GM19438 (cell line): ENCODE measurements around the gene FMNL1.
"Not testable (repeated sequence)": the region's sequence is repeated elsewhere in the genome, so short reads cannot be mapped to it uniquely, and the experiment has no call there.

Experiments
- ATAC-seq: cut with Tn5 transposase; IDR thresholded peaks from one replicate; pipeline ENCODE4 v1.9.1; 2021; ENCODE audit warnings: low read depth; ENCODE audit not compliant: unreplicated experiment

The FMNL1 gene, protein sequence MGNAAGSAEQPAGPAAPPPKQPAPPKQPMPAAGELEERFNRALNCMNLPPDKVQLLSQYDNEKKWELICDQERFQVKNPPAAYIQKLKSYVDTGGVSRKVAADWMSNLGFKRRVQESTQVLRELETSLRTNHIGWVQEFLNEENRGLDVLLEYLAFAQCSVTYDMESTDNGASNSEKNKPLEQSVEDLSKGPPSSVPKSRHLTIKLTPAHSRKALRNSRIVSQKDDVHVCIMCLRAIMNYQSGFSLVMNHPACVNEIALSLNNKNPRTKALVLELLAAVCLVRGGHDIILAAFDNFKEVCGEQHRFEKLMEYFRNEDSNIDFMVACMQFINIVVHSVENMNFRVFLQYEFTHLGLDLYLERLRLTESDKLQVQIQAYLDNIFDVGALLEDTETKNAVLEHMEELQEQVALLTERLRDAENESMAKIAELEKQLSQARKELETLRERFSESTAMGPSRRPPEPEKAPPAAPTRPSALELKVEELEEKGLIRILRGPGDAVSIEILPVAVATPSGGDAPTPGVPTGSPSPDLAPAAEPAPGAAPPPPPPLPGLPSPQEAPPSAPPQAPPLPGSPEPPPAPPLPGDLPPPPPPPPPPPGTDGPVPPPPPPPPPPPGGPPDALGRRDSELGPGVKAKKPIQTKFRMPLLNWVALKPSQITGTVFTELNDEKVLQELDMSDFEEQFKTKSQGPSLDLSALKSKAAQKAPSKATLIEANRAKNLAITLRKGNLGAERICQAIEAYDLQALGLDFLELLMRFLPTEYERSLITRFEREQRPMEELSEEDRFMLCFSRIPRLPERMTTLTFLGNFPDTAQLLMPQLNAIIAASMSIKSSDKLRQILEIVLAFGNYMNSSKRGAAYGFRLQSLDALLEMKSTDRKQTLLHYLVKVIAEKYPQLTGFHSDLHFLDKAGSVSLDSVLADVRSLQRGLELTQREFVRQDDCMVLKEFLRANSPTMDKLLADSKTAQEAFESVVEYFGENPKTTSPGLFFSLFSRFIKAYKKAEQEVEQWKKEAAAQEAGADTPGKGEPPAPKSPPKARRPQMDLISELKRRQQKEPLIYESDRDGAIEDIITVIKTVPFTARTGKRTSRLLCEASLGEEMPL

DNA sequence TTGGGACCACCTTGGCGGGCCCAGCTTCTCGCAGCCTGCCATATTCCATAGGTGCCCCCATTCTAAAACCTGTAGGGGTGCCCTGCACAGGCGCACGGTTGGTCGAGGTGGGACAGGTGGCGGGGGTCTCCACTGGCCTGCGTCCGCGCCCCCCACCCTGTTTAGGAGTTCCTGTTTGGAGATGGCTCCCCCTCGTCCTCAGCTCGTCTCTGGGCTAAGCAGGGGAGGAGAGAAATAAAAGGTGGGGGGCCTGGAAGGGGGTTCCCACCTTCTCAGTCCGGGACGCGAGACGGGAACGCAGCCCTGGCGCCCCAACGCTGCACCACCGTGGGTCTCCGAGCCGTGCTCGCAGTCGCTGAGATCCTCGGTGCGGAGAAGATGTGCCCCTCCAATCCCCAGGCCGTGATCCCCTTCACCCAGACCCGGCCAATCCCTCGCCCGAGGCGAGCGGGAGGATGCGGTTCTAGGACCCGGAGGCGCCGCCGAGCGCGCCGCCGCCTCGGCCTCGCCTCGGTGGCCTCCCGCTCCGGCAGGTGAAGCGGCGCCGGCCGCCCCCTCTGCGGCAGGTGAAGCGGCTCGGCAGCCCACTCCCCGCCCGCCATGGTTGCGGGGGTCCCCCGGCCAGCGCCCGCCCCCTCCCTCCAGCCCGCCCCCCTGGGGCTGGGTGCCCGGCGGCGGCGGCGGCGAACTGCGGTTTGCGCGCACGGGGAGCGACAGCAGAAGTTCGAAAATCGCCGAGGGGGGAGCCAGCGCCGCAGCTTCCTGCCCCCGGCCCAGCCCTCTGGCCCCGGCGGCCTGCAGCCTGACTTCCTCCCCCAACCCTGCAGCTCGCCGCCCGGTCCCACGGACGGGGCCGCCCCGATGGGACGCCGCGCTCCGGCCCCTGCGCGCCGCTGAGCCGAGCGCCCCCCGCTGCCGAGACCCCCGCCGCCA lies at the start of gene FMNL1:
Gene FMNL1, plus strand, starts transcription at position 805 of the 933 bp plus-strand sequence. CDS start 240 bp downstream, outside the sequence.
- no peak for ATAC-seq

DNA sequence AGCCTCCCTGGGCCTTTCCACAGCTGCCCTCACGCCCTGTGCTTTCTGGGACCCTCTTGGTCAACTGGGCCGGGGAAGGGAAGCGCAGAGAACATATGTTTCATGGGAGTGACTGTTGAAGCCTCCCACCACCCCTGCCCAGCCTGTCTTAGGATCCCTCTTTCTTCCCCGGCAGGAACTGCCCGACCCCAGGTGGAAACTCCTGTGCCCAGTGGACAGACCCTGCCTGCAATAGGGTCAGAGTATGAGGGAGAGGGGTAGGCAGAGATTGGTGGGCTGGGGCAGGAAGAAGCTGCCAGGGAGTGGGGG lies 49.5 kb upstream of the FMNL1 start:
- ATAC-seq, result no peak

- ATAC-seq, result no peak
Measured at GRCh38 chr17:45172541-45173286, 49.0 kb upstream of the FMNL1 start.

- ATAC-seq, result no peak
Measured at GRCh38 chr17:45175759-45176115, 45.9 kb upstream of the FMNL1 start.

- ATAC-seq, result no peak
Measured at GRCh38 chr17:45177563-45177962, 44.1 kb upstream of the FMNL1 start.

DNA sequence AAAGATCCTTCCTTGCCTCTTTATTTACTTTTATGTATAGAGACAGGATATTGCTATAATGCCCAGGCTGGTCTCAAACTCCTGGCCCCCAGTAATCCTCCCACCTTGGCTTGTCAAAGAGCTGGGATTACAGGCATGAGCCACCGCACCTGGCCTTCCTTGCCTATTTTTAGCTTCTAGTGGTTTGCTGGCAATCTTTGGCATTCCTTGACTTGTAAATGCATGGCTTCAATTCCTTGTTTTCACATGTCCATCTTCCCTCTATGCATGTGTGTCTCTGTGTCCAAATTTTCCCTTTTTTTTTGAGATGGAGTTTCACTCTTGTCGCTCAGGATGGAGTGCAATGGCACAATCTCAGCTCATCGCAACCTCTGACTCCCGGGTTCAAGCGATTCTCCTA lies 37.5 kb upstream of the FMNL1 start:
- ATAC-seq, result no peak

DNA sequence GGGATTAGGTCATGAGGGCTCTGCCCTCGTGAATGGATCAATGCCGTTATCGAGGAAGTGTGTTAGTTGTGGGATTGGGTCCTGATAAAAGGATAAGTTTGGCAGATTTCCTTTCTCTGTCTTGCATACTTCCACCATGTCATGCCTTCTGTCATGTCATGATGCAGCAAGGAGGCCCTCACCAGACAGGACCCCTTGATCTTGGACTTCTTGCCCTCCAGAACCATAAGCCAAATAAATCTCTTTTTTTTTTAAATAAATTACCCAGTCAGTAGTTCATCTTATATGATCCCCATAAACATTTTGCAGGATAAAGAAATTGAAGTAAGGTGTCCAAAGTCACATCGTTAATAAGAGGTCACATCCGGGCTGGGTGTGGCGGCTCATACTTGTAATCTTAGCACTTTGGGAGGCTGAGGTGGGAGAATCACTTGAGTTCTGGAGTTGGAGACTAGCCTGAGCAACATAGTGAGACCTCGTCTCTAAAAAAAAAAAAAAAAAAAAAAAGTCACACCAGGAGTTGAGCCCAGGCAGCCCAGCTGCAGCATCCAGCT lies 34.8 kb upstream of the FMNL1 start:
- no peak for ATAC-seq

GRCh38 chr17:45189009-45189408 lies 32.7 kb upstream of the FMNL1 start:
- ATAC-seq, result no peak

DNA sequence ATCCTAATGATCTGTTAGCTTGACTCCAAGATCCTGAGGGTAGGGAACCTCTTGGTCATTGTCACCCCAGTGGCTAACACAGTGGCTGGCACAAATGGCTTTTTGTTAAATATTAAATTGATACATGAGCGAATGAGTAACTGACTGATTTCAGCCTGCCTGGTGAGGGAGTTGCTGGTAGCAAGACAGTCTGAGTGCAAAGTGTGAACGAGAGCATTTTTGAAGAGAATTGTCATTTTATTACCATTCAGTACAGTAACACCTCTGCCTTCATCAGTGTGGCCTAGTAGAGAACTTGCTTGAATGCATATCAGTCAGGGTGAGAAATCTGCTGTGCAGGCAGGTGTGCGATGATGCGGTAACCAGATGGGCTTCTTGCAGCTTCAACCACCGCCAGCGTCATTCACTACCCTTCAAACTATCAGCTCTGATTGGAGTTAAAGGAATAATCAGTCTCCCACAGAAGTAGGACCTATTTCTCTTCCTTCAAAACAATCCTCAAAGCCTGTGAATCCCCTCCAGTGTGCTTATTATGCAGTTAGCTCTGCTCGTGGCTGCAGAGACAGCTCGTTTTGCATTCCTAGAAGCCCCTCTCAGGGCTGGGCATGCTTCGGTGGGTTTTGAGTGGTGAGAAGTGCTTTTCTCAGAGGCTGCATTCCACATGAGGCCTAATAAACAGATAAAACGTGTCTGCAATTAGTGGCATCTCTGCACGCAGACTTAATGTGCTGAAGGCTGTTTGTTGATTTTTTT lies 31.0 kb upstream of the FMNL1 start:
- no peak for ATAC-seq

DNA sequence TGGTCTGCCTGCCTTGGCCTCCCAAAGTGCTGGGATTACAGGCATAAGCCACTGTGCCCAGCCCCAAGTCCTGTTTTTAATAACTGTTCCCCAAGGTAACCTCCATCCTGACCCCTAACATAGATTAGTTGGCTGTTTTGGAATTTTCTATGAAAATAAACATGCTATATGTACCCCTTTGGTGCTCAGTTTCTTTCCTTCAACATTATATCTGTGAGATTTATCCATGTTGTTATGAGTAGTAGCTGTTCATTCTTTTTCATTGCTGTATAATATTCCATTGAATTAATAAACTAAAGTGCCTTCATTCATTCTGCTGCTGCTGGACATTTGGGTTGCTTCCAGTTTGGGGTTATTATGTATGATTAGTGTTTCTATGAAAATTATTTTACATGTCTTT lies 26.3 kb upstream of the FMNL1 start:
- ATAC-seq, result no peak

DNA sequence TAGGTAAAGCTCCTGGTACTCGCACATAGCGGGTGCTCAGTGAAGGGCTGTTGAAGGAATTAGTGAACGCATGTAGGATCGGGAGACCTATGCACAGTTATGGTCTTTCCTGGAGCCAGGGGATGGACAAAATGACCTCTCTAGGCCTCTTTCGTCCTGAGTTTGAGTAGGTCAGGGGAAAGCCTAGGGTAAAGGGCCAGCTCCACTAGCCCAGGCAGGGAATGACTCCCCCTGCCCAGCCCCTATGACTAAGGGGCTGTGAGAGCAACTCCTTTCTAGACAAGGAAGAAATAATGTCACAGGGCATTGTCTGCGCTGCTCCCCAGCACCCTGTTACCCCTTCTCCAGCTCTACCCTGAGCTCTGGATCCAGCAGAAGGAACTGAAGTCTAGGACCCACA lies 24.6 kb upstream of the FMNL1 start:
- ATAC-seq, result no peak

DNA sequence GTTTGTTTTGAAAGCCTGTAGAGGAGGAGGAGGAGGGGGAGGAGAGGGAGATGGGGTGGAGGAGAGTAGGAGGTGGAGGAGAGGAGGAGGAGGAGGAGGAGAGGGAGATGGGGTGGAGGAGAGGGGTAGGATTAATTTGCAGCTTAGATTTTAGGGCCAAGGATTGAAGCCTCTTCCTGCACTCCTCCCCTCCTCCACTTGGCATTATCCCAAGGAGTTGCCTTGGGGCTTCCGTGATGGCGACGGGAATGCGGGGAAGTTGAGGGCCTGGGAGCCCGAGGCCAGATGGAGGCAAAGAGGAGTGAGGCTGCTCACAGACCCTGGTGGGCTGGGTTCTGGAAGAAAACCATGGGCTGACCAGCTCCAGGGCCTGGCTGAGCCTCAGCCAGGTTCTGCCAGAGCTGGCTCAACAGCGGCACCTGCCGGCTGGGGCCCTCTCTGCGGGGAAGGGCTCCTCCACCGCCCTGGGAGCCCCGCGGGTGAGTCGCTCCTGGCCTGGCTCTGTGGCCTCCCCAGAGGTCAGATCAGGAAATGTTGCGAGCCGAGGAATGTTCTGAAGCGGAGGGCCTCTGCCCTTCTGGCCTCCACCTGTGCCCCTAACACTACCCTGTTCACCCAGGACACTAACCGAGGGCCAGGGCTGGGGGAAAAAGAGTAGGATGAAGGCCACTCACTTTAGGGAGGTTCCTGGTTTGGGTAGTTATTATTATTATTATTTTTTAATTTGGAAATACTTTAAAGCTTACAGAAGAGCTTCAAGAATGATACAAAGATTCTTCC lies 23.9 kb upstream of the FMNL1 start:
- ATAC-seq, result peak; percentile 64

GRCh38 chr17:45200701-45201100 lies 21.0 kb upstream of the FMNL1 start:
- no peak for ATAC-seq

- ATAC-seq, result no peak
Measured at GRCh38 chr17:45201457-45201856, 20.2 kb upstream of the FMNL1 start.

- not testable (repeated sequence) for ATAC-seq
Measured at GRCh38 chr17:45201880-45202279, 19.8 kb upstream of the FMNL1 start.

GRCh38 chr17:45218895-45219661 lies 2.6 kb upstream of the FMNL1 start:
- ATAC-seq, result no peak

GRCh38 chr17:45220079-45220478 lies 1.6 kb upstream of the FMNL1 start:
- ATAC-seq, result no peak
